GM19397 (cell line): Measurements from ENCODE around the gene EXOC3L4.

Experiments used
- ATAC-seq: cut with Tn5 transposase; IDR thresholded peaks from one replicate; pipeline ENCODE4 v1.9.1; 2021; ENCODE audit warnings: mild to moderate bottlenecking, moderate library complexity; ENCODE audit not compliant: unreplicated experiment

The EXOC3L4 gene

GRCh38 chr14:103070263-103070885 is 24.2 kb upstream of the EXOC3L4 start:
- no peak for ATAC-seq

- ATAC-seq: no peak
Measured at GRCh38 chr14:103070971-103071542, 23.5 kb upstream of the EXOC3L4 start.

- no peak for ATAC-seq
Measured at GRCh38 chr14:103071544-103072251, 22.8 kb upstream of the EXOC3L4 start.

- no peak for ATAC-seq
Measured at GRCh38 chr14:103072595-103073366, 21.7 kb upstream of the EXOC3L4 start.

- ATAC-seq: no peak
Measured at GRCh38 chr14:103073367-103073875, 21.1 kb upstream of the EXOC3L4 start.

- no peak for ATAC-seq
Measured at GRCh38 chr14:103073876-103074728, 20.4 kb upstream of the EXOC3L4 start.

GRCh38 chr14:103074729-103075367 is 19.7 kb upstream of the EXOC3L4 start:
- no peak for ATAC-seq

- no peak for ATAC-seq
Measured at GRCh38 chr14:103078420-103078749, 16.1 kb upstream of the EXOC3L4 start.

GRCh38 chr14:103078860-103079587 is 15.5 kb upstream of the EXOC3L4 start:
- ATAC-seq: no peak

GRCh38 chr14:103081951-103082350 is 12.6 kb upstream of the EXOC3L4 start:
- no peak for ATAC-seq

- ATAC-seq: no peak
Measured at GRCh38 chr14:103084021-103084919, 10.3 kb upstream of the EXOC3L4 start, which contains the start of gene LBHD2. Gene LBHD2 (plus strand): TSS chr14:103084210. CDS start chr14:103086013, 1,803 bp downstream.

- no peak for ATAC-seq
Measured at GRCh38 chr14:103085106-103086091, 9.1 kb upstream of the EXOC3L4 start.

GRCh38 chr14:103086771-103087342 is 7.7 kb upstream of the EXOC3L4 start:
- no peak for ATAC-seq

GRCh38 chr14:103087343-103087835 is 7.1 kb upstream of the EXOC3L4 start:
- no peak for ATAC-seq

GRCh38 chr14:103088921-103089320 is 5.6 kb upstream of the EXOC3L4 start:
- ATAC-seq: no peak
